ENCODE measurements around the gene TSPAN2. TPM values are rescaled to one million over a fixed set of nuclear protein-coding genes. Genes with fewer than 3 reads are reported as not detected.

The TSPAN2 gene
- total RNA-seq, 4 donors from 2014 or later = 0.83 to 7.6 (median 3.9) TPM

- no peak overlapping the region for H3K27ac ChIP-seq
- DNase-seq = no peak
- no peaks in the 10 kb centered on the region for H3K36me3 ChIP-seq
- WGBS, 2 donors = 78 to 94% methylated on average over 2 of the region's 2 CpGs
- intact Hi-C loops (cut with DNase I) = no loop called here
- H3K9me3 ChIP-seq = no peaks in the 10 kb centered on the region
- H3K27me3 ChIP-seq = no peaks in the 10 kb centered on the region
- H3K4me3 ChIP-seq = no peak overlapping the region
- peaks cover 0 to 19% (median 5%) of the 10 kb centered on the region in 3 donors for H3K4me1 ChIP-seq
- TF ChIP-seq, protein P1, sequence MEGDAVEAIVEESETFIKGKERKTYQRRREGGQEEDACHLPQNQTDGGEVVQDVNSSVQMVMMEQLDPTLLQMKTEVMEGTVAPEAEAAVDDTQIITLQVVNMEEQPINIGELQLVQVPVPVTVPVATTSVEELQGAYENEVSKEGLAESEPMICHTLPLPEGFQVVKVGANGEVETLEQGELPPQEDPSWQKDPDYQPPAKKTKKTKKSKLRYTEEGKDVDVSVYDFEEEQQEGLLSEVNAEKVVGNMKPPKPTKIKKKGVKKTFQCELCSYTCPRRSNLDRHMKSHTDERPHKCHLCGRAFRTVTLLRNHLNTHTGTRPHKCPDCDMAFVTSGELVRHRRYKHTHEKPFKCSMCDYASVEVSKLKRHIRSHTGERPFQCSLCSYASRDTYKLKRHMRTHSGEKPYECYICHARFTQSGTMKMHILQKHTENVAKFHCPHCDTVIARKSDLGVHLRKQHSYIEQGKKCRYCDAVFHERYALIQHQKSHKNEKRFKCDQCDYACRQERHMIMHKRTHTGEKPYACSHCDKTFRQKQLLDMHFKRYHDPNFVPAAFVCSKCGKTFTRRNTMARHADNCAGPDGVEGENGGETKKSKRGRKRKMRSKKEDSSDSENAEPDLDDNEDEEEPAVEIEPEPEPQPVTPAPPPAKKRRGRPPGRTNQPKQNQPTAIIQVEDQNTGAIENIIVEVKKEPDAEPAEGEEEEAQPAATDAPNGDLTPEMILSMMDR (IDR thresholded peaks at IDR 0.05) = no peak
- TF ChIP-seq POLR2A (IDR thresholded peaks at IDR 0.05) = no peak
Measured at GRCh38 chr1:115130786-115131185, 41.5 kb upstream of the TSPAN2 start.

GRCh38 chr1:115129071-115129640 is 39.9 kb upstream of the TSPAN2 start:
- H3K4me1 ChIP-seq = peaks cover 0 to 8% (median 5%) of the 10 kb centered on the region in 3 donors
- DNase-seq = no peak
- H3K9me3 ChIP-seq = no peaks in the 10 kb centered on the region
- 70 to 100% methylated on average over 3 to 5 of the region's 6 CpGs for WGBS, 2 donors
- H3K36me3 ChIP-seq = no peaks in the 10 kb centered on the region
- H3K27me3 ChIP-seq = no peaks in the 10 kb centered on the region
- H3K27ac ChIP-seq = no peak overlapping the region
- no peak for TF ChIP-seq POLR2A (IDR thresholded peaks at IDR 0.05)
- TF ChIP-seq, protein P1 (IDR thresholded peaks at IDR 0.05) = no peak
- intact Hi-C loops (cut with DNase I) = no loop called here
- H3K4me3 ChIP-seq = no peak overlapping the region

- H3K27ac ChIP-seq = no peak overlapping the region
- H3K9me3 ChIP-seq = peaks cover 0 to 10% (median 0%) of the 10 kb centered on the region in 3 donors
- no peak for DNase-seq
- H3K4me3 ChIP-seq = no peak overlapping the region
- no peaks in the 10 kb centered on the region for H3K36me3 ChIP-seq
- intact Hi-C loops (cut with DNase I) = no loop called here
- 87 to 88% methylated on average over 1 of the region's 1 CpG for WGBS, 2 donors
- TF ChIP-seq, protein P1 (IDR thresholded peaks at IDR 0.05) = no peak
- TF ChIP-seq POLR2A (IDR thresholded peaks at IDR 0.05) = no peak
- H3K27me3 ChIP-seq = peaks cover 0 to 7% (median 0%) of the 10 kb centered on the region in 4 donors
- no peaks in the 10 kb centered on the region for H3K4me1 ChIP-seq
Measured at GRCh38 chr1:115127539-115127938, 38.2 kb upstream of the TSPAN2 start.

- no peaks in the 10 kb centered on the region for H3K4me1 ChIP-seq
- no peak overlapping the region for H3K27ac ChIP-seq
- no peaks in the 10 kb centered on the region for H3K36me3 ChIP-seq
- peaks cover 0 to 20% (median 9%) of the 10 kb centered on the region in 3 donors for H3K9me3 ChIP-seq
- 86 to 90% methylated on average over 2 of the region's 2 CpGs for WGBS, 2 donors
- DNase-seq = no peak
- intact Hi-C loops (cut with DNase I) = no loop called here
- peaks cover 0 to 8% (median 0%) of the 10 kb centered on the region in 4 donors for H3K27me3 ChIP-seq
- H3K4me3 ChIP-seq = no peak overlapping the region
- TF ChIP-seq POLR2A (IDR thresholded peaks at IDR 0.05) = no peak
- TF ChIP-seq, protein P1 (IDR thresholded peaks at IDR 0.05) = no peak
Measured at GRCh38 chr1:115126516-115126915, 37.2 kb upstream of the TSPAN2 start.

DNA sequence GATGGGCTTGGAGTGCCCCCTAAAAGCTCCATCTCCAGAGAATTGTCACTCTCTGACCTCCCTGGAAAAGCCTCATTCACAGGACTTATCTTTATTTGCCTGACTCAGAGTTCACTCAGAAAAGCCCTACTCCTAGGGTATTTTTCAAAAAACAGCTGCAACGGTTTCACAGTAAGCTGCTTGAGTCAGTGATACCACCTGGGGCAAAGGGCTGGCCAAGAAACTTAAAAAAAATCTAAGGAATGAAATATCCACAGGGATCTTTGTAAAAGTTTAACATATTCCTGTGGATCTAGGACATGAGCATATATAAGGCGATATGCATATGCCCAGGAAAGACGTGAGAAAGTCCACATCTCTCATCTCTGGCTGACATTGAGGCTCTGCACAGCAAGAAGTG is 33.8 kb upstream of the TSPAN2 start:
- H3K36me3 ChIP-seq = no peaks in the 10 kb centered on the region
- no peaks in the 10 kb centered on the region for H3K4me1 ChIP-seq
- peaks cover 0 to 14% (median 0%) of the 10 kb centered on the region in 4 donors for H3K27me3 ChIP-seq
- H3K27ac ChIP-seq = no peak overlapping the region
- peaks cover 0 to 36% (median 15%) of the 10 kb centered on the region in 3 donors for H3K9me3 ChIP-seq
- DNase-seq = no peak
- intact Hi-C loops (cut with DNase I) = no loop called here
- H3K4me3 ChIP-seq = no peak overlapping the region
- TF ChIP-seq POLR2A (IDR thresholded peaks at IDR 0.05) = no peak
- TF ChIP-seq, protein P1 (IDR thresholded peaks at IDR 0.05) = no peak
- WGBS, 2 donors = 67 to 77% methylated on average over 3 of the region's 3 CpGs

Data from esophagus squamous epithelium (tissue), 5 donors.